ENCODE data around the gene FGF16. TPM values are rescaled to one million over a fixed set of nuclear protein-coding genes. Genes with fewer than 3 reads are reported as not detected.
"Not testable (repeated sequence)": the region's sequence is repeated elsewhere in the genome, so short reads cannot be mapped to it uniquely, and the experiment has no call there.

FGF16 gene
- polyA plus RNA-seq, 3 donors: not detected

DNA sequence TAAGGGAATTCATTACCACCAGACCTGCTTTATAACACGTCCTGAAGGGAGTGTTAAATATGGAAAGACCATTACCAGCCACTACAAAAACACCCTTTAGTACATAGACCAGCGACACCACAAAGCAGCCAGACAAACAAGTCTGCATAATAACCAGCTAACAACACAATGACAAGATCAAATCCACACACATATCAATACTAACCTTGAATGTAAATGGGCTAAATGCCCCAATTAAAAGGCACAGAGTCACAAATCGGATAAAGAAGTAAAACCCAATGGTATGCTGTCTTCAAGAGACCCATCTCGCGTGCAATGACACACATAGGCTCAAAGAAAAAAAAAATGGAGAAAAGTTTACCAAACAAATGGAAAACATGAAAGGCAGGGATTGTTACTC is 36.9 kb downstream of the FGF16 start:
- TF ChIP-seq, protein P1, sequence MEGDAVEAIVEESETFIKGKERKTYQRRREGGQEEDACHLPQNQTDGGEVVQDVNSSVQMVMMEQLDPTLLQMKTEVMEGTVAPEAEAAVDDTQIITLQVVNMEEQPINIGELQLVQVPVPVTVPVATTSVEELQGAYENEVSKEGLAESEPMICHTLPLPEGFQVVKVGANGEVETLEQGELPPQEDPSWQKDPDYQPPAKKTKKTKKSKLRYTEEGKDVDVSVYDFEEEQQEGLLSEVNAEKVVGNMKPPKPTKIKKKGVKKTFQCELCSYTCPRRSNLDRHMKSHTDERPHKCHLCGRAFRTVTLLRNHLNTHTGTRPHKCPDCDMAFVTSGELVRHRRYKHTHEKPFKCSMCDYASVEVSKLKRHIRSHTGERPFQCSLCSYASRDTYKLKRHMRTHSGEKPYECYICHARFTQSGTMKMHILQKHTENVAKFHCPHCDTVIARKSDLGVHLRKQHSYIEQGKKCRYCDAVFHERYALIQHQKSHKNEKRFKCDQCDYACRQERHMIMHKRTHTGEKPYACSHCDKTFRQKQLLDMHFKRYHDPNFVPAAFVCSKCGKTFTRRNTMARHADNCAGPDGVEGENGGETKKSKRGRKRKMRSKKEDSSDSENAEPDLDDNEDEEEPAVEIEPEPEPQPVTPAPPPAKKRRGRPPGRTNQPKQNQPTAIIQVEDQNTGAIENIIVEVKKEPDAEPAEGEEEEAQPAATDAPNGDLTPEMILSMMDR (IDR thresholded peaks at IDR 0.05): no peak
- H3K4me3 Mint-ChIP-seq: no peak overlapping the region
- H3K4me1 Mint-ChIP-seq: no peaks in the 10 kb centered on the region
- H3K27me3 Mint-ChIP-seq (ENCODE audit: low read depth in 3 of 3): no peaks in the 10 kb centered on the region
- intact Hi-C loops (cut with micrococcal nuclease): no loop called here
- DNase-seq: no peak
- H3K4me2 ChIP-seq (replicated peaks; ENCODE audit: extremely low read depth, low read length, poor library complexity, severe bottlenecking): no peak overlapping the region
- no peak overlapping the region for H3K27ac ChIP-seq (ENCODE audit: low read depth in 1 of 2, low read length in 2 of 2)
- WGBS (ENCODE audit: insufficient coverage): no CpG with 5 or more reads among the region's 5 CpGs
- H3K36me3 Mint-ChIP-seq: no peaks in the 10 kb centered on the region
- H3K9ac ChIP-seq (ENCODE audit: insufficient read depth, low read length, poor library complexity, severe bottlenecking): no peak overlapping the region
- H3K27me3 ChIP-seq (ENCODE audit: control insufficient read depth in 2 of 2, insufficient read depth in 2 of 2, low read length in 2 of 2): no peaks in the 10 kb centered on the region
- H3K9me3 ChIP-seq (replicated peaks in 1 of 2; ENCODE audit: control insufficient read depth in 1 of 2, insufficient read depth in 1 of 2, low read length in 2 of 2): peaks cover 0 to 4% of the 10 kb centered on the region in 2 donors
- no peaks in the 10 kb centered on the region for H4K20me1 ChIP-seq (ENCODE audit: insufficient read depth, low read length)
- H3K36me3 ChIP-seq (replicated peaks in 1 of 2; ENCODE audit: control insufficient read depth in 1 of 2, insufficient read depth in 2 of 2, low read length in 2 of 2): no peaks in the 10 kb centered on the region
- no peak overlapping the region for H3K4me3 ChIP-seq (replicated peaks in 1 of 3; ENCODE audit: low read depth in 2 of 3, low read length in 3 of 3)
- H3K27ac Mint-ChIP-seq: no peak overlapping the region
- H3K4me1 ChIP-seq (ENCODE audit: control insufficient read depth in 1 of 2, insufficient read depth in 2 of 2, low read length in 2 of 2): no peaks in the 10 kb centered on the region
- peaks cover 7 to 22% (median 18%) of the 10 kb centered on the region in 7 donors for H3K9me3 Mint-ChIP-seq
- H3K79me2 ChIP-seq (ENCODE audit: insufficient read depth, low read length): no peaks in the 10 kb centered on the region
- no peak overlapping the region for H2AFZ ChIP-seq (ENCODE audit: insufficient read depth, low read depth, low read length, poor library complexity, severe bottlenecking)

DNA sequence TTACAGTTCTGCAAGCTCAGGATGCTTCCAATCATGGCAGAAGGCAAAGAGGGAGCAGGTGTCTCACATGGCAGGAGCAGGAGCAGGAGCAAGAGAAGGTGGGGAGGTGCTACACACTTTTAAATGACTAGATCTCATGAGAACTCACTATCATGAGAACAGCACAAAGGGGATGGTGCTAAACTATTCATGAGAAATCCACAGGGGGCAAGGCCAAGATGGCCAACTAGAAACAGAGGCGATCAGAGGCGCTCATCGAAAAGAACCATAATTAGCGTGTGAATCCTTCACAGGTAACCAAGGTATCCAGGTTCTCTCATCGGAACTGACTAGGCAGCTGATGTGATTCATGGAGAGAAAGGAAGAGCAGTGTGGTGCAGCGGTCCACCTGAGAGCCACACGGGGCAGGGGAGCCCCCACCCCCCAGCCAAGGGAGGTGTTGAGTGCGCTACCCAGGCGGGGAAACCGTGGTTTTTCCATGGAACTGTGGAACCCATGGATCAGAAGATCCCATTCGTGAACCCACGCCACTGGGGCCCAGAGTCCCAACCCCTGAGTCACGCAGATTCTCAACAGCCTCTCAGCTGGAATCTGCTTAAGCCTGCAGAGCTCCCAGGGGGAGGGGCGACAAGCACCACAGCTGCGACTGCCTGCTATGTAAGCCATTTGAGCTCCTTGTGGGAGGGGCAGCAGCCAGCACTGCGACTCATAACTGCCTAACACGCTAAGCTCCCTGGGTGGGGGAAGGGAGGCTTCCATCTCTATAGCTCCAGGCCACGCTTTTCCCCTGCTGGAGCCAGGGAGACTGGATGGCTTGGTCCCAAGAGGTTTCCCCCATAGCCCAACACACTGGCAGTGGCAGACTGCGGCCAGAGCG is 46.7 kb downstream of the FGF16 start:
- no peaks in the 10 kb centered on the region for H3K36me3 ChIP-seq (replicated peaks in 1 of 2; ENCODE audit: control insufficient read depth in 1 of 2, insufficient read depth in 2 of 2, low read length in 2 of 2)
- no peaks in the 10 kb centered on the region for H3K4me1 Mint-ChIP-seq
- no peaks in the 10 kb centered on the region for H3K4me1 ChIP-seq (ENCODE audit: control insufficient read depth in 1 of 2, insufficient read depth in 2 of 2, low read length in 2 of 2)
- H3K27me3 ChIP-seq (ENCODE audit: control insufficient read depth in 2 of 2, insufficient read depth in 2 of 2, low read length in 2 of 2): no peaks in the 10 kb centered on the region
- TF ChIP-seq, protein P1 (IDR thresholded peaks at IDR 0.05): no peak
- intact Hi-C loops (cut with micrococcal nuclease): no loop called here
- H3K27ac Mint-ChIP-seq: no peak overlapping the region
- H3K4me2 ChIP-seq (replicated peaks; ENCODE audit: extremely low read depth, low read length, poor library complexity, severe bottlenecking): no peak overlapping the region
- no peaks in the 10 kb centered on the region for H4K20me1 ChIP-seq (ENCODE audit: insufficient read depth, low read length)
- peaks cover 0 to 8% of the 10 kb centered on the region in 2 donors for H3K9me3 ChIP-seq (replicated peaks in 1 of 2; ENCODE audit: control insufficient read depth in 1 of 2, insufficient read depth in 1 of 2, low read length in 2 of 2)
- H3K27me3 Mint-ChIP-seq (ENCODE audit: low read depth in 3 of 3): peaks cover 0 to 2% (median 0%) of the 10 kb centered on the region in 3 donors
- no peak overlapping the region for H3K4me3 ChIP-seq (replicated peaks in 1 of 3; ENCODE audit: low read depth in 2 of 3, low read length in 3 of 3)
- peaks cover 0 to 11% (median 7%) of the 10 kb centered on the region in 7 donors for H3K9me3 Mint-ChIP-seq
- 96% methylated on average over 3 of the region's 20 CpGs for WGBS (ENCODE audit: insufficient coverage)
- no peak overlapping the region for H3K9ac ChIP-seq (ENCODE audit: insufficient read depth, low read length, poor library complexity, severe bottlenecking)
- no peak for DNase-seq
- no peak overlapping the region for H2AFZ ChIP-seq (ENCODE audit: insufficient read depth, low read depth, low read length, poor library complexity, severe bottlenecking)
- no peak overlapping the region for H3K27ac ChIP-seq (ENCODE audit: low read depth in 1 of 2, low read length in 2 of 2)
- H3K36me3 Mint-ChIP-seq: no peaks in the 10 kb centered on the region
- no peaks in the 10 kb centered on the region for H3K79me2 ChIP-seq (ENCODE audit: insufficient read depth, low read length)
- H3K4me3 Mint-ChIP-seq: no peak overlapping the region

DNA sequence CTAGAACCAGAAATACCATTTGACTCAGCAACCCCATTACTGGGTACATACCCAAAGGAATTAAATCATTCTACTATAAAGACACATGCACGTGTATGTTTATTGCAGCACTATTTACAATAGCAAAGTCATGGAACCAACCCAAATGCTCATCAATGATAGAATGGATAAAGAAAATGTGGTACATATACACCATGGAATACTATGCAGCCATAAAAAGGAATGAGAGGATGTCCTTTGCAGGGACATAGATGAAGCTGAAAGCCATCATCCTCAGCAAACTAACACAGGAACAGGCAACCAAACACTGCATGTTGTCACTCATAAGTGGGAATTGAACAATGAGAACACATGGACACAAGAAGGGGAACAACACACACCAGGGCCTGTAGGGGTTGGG is 53.0 kb downstream of the FGF16 start:
- H2AFZ ChIP-seq (ENCODE audit: insufficient read depth, low read depth, low read length, poor library complexity, severe bottlenecking); H4K20me1 ChIP-seq (ENCODE audit: insufficient read depth, low read length); H3K9me3 ChIP-seq (replicated peaks in 1 of 2; ENCODE audit: control insufficient read depth in 1 of 2, insufficient read depth in 1 of 2, low read length in 2 of 2); H3K27me3 ChIP-seq (ENCODE audit: control insufficient read depth in 2 of 2, insufficient read depth in 2 of 2, low read length in 2 of 2); H3K36me3 ChIP-seq (replicated peaks in 1 of 2; ENCODE audit: control insufficient read depth in 1 of 2, insufficient read depth in 2 of 2, low read length in 2 of 2); H3K36me3 Mint-ChIP-seq; H3K27me3 Mint-ChIP-seq (ENCODE audit: low read depth in 3 of 3); H3K9me3 Mint-ChIP-seq; H3K4me3 ChIP-seq (replicated peaks in 1 of 3; ENCODE audit: low read depth in 2 of 3, low read length in 3 of 3); H3K4me3 Mint-ChIP-seq; H3K4me1 ChIP-seq (ENCODE audit: control insufficient read depth in 1 of 2, insufficient read depth in 2 of 2, low read length in 2 of 2); DNase-seq; H3K79me2 ChIP-seq (ENCODE audit: insufficient read depth, low read length); H3K9ac ChIP-seq (ENCODE audit: insufficient read depth, low read length, poor library complexity, severe bottlenecking); H3K4me2 ChIP-seq (replicated peaks; ENCODE audit: extremely low read depth, low read length, poor library complexity, severe bottlenecking); intact Hi-C loops (cut with micrococcal nuclease); H3K27ac Mint-ChIP-seq; H3K27ac ChIP-seq (ENCODE audit: low read depth in 1 of 2, low read length in 2 of 2); H3K4me1 Mint-ChIP-seq: not testable (repeated sequence)
- WGBS (ENCODE audit: insufficient coverage): no CpG with 5 or more reads among the region's 1 CpG

Measured in CD14-positive monocyte (primary cell).